ENCODE data around the gene KRTAP4-2.

- TF ChIP-seq POLR2AphosphoS5 (IDR thresholded peaks at IDR 0.05; ENCODE audit: low read depth, low read length), result no peak
- TF ChIP-seq SPI1 (IDR thresholded peaks at IDR 0.05; ENCODE audit: low read depth, low read length), result no peak
- TF ChIP-seq POLR2A (IDR thresholded peaks at IDR 0.05; ENCODE audit: low read depth, low read length), result no peak
- TF ChIP-seq TAF1 (IDR thresholded peaks at IDR 0.05; ENCODE audit: low read depth, low read length), result no peak
- no peak for TF ChIP-seq PAX5 (IDR thresholded peaks at IDR 0.05; ENCODE audit: insufficient read depth, low read length, severe bottlenecking)
- TF ChIP-seq POU2F2 (IDR thresholded peaks at IDR 0.05; ENCODE audit: low read depth, low read length), result no peak
These were observed 14.2 kb downstream of the KRTAP4-2 start for GRCh38 chr17:41163828-41164227.

All from GM12891 (cell line).